ENCODE measurements around the gene SLC38A2. TPM values are rescaled to one million over a fixed set of nuclear protein-coding genes. Genes with fewer than 3 reads are reported as not detected.
A peak's percentile ranks its signal among the peaks of the same experiment; 100 is the strongest.

The SLC38A2 gene
- total RNA-seq, 1 donor from 2014 or later = 754 TPM

GRCh38 chr12:46377678-46378077 lies 5.1 kb upstream of the SLC38A2 start:
- TF ChIP-seq, protein P1, sequence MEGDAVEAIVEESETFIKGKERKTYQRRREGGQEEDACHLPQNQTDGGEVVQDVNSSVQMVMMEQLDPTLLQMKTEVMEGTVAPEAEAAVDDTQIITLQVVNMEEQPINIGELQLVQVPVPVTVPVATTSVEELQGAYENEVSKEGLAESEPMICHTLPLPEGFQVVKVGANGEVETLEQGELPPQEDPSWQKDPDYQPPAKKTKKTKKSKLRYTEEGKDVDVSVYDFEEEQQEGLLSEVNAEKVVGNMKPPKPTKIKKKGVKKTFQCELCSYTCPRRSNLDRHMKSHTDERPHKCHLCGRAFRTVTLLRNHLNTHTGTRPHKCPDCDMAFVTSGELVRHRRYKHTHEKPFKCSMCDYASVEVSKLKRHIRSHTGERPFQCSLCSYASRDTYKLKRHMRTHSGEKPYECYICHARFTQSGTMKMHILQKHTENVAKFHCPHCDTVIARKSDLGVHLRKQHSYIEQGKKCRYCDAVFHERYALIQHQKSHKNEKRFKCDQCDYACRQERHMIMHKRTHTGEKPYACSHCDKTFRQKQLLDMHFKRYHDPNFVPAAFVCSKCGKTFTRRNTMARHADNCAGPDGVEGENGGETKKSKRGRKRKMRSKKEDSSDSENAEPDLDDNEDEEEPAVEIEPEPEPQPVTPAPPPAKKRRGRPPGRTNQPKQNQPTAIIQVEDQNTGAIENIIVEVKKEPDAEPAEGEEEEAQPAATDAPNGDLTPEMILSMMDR (IDR thresholded peaks at IDR 0.05) = no peak
- Mint-ChIP-seq H3K27me3 (ENCODE audit: unreplicated experiment) (no peaks in the 10 kb centered on the region), H3K9me3 (ENCODE audit: unreplicated experiment) (no peaks in the 10 kb centered on the region), H3K27ac (ENCODE audit: unreplicated experiment) (no peak overlapping the region), H3K36me3 (ENCODE audit: unreplicated experiment) (peaks cover 2% of the 10 kb centered on the region), H3K4me1 (ENCODE audit: unreplicated experiment) (peaks cover 33% of the 10 kb centered on the region), H3K4me3 (ENCODE audit: unreplicated experiment) (no peak overlapping the region)
- no peak for DNase-seq (ENCODE audit: extremely low spot score, unreplicated experiment)

GRCh38 chr12:46376579-46376978 lies 4.0 kb upstream of the SLC38A2 start:
- Mint-ChIP-seq H3K4me1 (ENCODE audit: unreplicated experiment) (peaks cover 23% of the 10 kb centered on the region), H3K4me3 (ENCODE audit: unreplicated experiment) (no peak overlapping the region), H3K36me3 (ENCODE audit: unreplicated experiment) (peaks cover 8% of the 10 kb centered on the region), H3K9me3 (ENCODE audit: unreplicated experiment) (no peaks in the 10 kb centered on the region), H3K27ac (ENCODE audit: unreplicated experiment) (no peak overlapping the region), H3K27me3 (ENCODE audit: unreplicated experiment) (no peaks in the 10 kb centered on the region)
- TF ChIP-seq, protein P1 (IDR thresholded peaks at IDR 0.05) = no peak
- no peak for DNase-seq (ENCODE audit: extremely low spot score, unreplicated experiment)

DNA sequence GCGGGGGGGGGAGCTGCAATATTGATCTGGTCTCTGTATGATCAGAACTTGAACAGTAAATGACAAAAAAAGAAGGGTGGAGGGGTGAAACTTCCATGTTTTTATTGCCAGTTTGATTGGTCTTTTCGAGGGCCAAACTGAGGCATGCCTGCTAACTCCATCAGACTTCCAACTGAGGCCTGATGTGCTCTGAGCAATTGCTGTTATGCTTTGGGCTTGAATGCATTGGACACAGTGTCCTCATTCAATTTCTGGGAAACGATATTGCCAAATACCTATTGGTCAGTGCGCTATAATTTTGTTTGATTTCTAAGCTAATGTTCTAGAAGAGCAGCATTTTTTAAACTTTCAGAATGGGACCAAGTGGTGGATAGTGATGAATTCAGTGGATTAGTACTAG lies 2.1 kb upstream of the SLC38A2 start:
- peaks cover 26% of the 10 kb centered on the region for H3K4me1 Mint-ChIP-seq (ENCODE audit: unreplicated experiment)
- H3K4me3 Mint-ChIP-seq (ENCODE audit: unreplicated experiment) = no peak overlapping the region
- no peak overlapping the region for H3K27ac Mint-ChIP-seq (ENCODE audit: unreplicated experiment)
- H3K27me3 Mint-ChIP-seq (ENCODE audit: unreplicated experiment) = no peaks in the 10 kb centered on the region
- no peak for DNase-seq (ENCODE audit: extremely low spot score, unreplicated experiment)
- peaks cover 24% of the 10 kb centered on the region for H3K36me3 Mint-ChIP-seq (ENCODE audit: unreplicated experiment)
- TF ChIP-seq, protein P1 (IDR thresholded peaks at IDR 0.05) = no peak
- no peaks in the 10 kb centered on the region for H3K9me3 Mint-ChIP-seq (ENCODE audit: unreplicated experiment)

GRCh38 chr12:46374310-46374709 lies 1.7 kb upstream of the SLC38A2 start:
- peak overlapping the region; percentile 100 for H3K27ac Mint-ChIP-seq (ENCODE audit: unreplicated experiment)
- no peak for DNase-seq (ENCODE audit: extremely low spot score, unreplicated experiment)
- peaks cover 28% of the 10 kb centered on the region for H3K36me3 Mint-ChIP-seq (ENCODE audit: unreplicated experiment)
- H3K4me1 Mint-ChIP-seq (ENCODE audit: unreplicated experiment) = peaks cover 30% of the 10 kb centered on the region
- no peaks in the 10 kb centered on the region for H3K27me3 Mint-ChIP-seq (ENCODE audit: unreplicated experiment)
- H3K4me3 Mint-ChIP-seq (ENCODE audit: unreplicated experiment) = peak overlapping the region; percentile 95
- TF ChIP-seq, protein P1 (IDR thresholded peaks at IDR 0.05) = no peak
- no peaks in the 10 kb centered on the region for H3K9me3 Mint-ChIP-seq (ENCODE audit: unreplicated experiment)

- no peaks in the 10 kb centered on the region for H3K27me3 Mint-ChIP-seq (ENCODE audit: unreplicated experiment)
- H3K4me3 Mint-ChIP-seq (ENCODE audit: unreplicated experiment) = peak overlapping the region; percentile 95
- H3K27ac Mint-ChIP-seq (ENCODE audit: unreplicated experiment) = peak overlapping the region; percentile 100
- H3K36me3 Mint-ChIP-seq (ENCODE audit: unreplicated experiment) = peaks cover 34% of the 10 kb centered on the region
- DNase-seq (ENCODE audit: extremely low spot score, unreplicated experiment) = peak; percentile 87
- TF ChIP-seq, protein P1 (IDR thresholded peaks at IDR 0.05) = peak; percentile 45
- H3K4me1 Mint-ChIP-seq (ENCODE audit: unreplicated experiment) = peaks cover 34% of the 10 kb centered on the region
- H3K9me3 Mint-ChIP-seq (ENCODE audit: unreplicated experiment) = no peaks in the 10 kb centered on the region
Observed at GRCh38 chr12:46373301-46374296, 1.0 kb upstream of the SLC38A2 start.
